Right cardiac atrium (tissue), 5 donors: ENCODE results near the gene PHRF1. TPM values are rescaled to one million over a fixed set of nuclear protein-coding genes. Genes with fewer than 3 reads are reported as not detected.
A peak's percentile ranks its signal among the peaks of the same experiment; 100 is the strongest.

Experiments
- ATAC-seq, 2 donors: fragments of 200-7000 bp; cut with Tn5 transposase; one replicate each; pipeline versions ENCODE4 v1.8.0 to v1.9.1; 2020; ENCODE audit warnings: moderate library complexity in 2 of 2, mild to moderate bottlenecking in 1 of 2
- DNase-seq, 3 donors: peaks; one replicate each; pipeline ENCODE4 v3.0.0-alpha.2; 2020
- H3K27ac ChIP-seq: one replicate; pipeline ENCODE4 v1.5.1; 2013; ENCODE audit warnings: mild to moderate bottlenecking, low read length, control low read depth, moderate library complexity
- H3K27me3 ChIP-seq: one replicate; pipeline ENCODE4 v1.6.1; 2013; ENCODE audit not compliant: control insufficient read depth, insufficient read depth
- H3K4me1 ChIP-seq: one replicate; pipeline ENCODE4 v1.6.1; 2013; ENCODE audit warnings: low read length; ENCODE audit not compliant: control insufficient read depth, insufficient read depth
- H3K4me3 ChIP-seq: one replicate; pipeline ENCODE4 v1.5.1; 2013; ENCODE audit warnings: low read length, control low read depth
- H3K9me3 ChIP-seq: one replicate; pipeline ENCODE4 v1.6.1; 2013; ENCODE audit warnings: low read length; ENCODE audit not compliant: control insufficient read depth
- WGBS: extraction: QIAGEN DNeasy Blood & Tissue Kit; methylation state at CpG from one replicate; pipeline ENCODE4 v1.1.7; 2013; 5-methylcytosine and 5-hydroxymethylcytosine counted together
- intact Hi-C, 4 donors: fragments of 100-400 bp; cut with DNase I; formaldehyde crosslinking; loops; one replicate each; pipeline versions ENCODE4 v1.11.0 to v1.14.0; 2022 to 2023
- polyA plus RNA-seq: library from polyadenylated mRNA; stranded (reverse); fragments of 200-250 nt; gene quantifications from one replicate; pipeline ENCODE4 v1.2.3, GENCODE V29; 2013
- total RNA-seq, 4 donors: library from RNA; stranded (reverse); fragmentation: NEBNext Ultra II Directional; extraction: Animal tissue kit (Norgen Biotek cat#: 25700); gene quantifications; one replicate each; pipeline ENCODE4 v1.2.1, GENCODE V29; 2021
- donor health status: healthy with polysubstance abuse.
- donor health status: DM: no; HTN: yes; CAD: no.
- donor health status: DM: no; HTN: no; CAD: no.
- donor health status: DM: no; HTN: yes; CAD: no; lungs with severe emphysema.
- donor health status: DM: yes; HTN: yes; CAD: no.

Gene PHRF1
- total and polyA plus RNA-seq, 5 donors, result 17.0 to 20.8 (median 19.9) TPM

- Histone ChIP-seq H3K27me3 (no peaks in the 10 kb centered on the region), H3K9me3 (no peaks in the 10 kb centered on the region), H3K4me3 (no peak overlapping the region), H3K27ac (no peak overlapping the region), H3K4me1 (no peaks in the 10 kb centered on the region)
- whole genome bisulfite sequencing, result 73% methylated on average over 18 of the region's 18 CpGs
- ATAC-seq, result no peak
- peak in 1 of 3 donors; percentile 16 for DNase-seq
- intact Hi-C loops, result loop anchor here in 2 of 4 donors (10.0 kb wide), 1 partner anchor 165 kb away; no protein-coding TSS in a partner anchor
Measured at GRCh38 chr11:559712-560304, 16.5 kb upstream of the PHRF1 start.

- 2% methylated on average over 95 of the region's 95 CpGs for WGBS
- H3K27me3 ChIP-seq, result no peaks in the 10 kb centered on the region
- H3K27ac ChIP-seq, result no peak within 1 kb of the TSS
- intact Hi-C loops, result no loop called here
- H3K9me3 ChIP-seq, result no peaks in the 10 kb centered on the region
- peak; percentile 92 for ATAC-seq
- H3K4me3 ChIP-seq, result peak within 1 kb of the TSS; percentile 87
- no peaks in the 10 kb centered on the region for H3K4me1 ChIP-seq
- peak; percentile 90 to 97 (median 96) for DNase-seq
Measured at GRCh38 chr11:560305-561147, 15.7 kb upstream of the PHRF1 start, which contains the start of the genes LMNTD2 and RASSF7. LMNTD2 (minus strand) TSS chr11:560738; CDS start chr11:560716, 22 bp downstream. RASSF7 (plus strand) TSS chr11:560970; CDS start chr11:561769, 799 bp downstream.

- no peaks in the 10 kb centered on the region for H3K27me3 ChIP-seq
- ATAC-seq, result peak in 1 of 2 donors; percentile 0
- WGBS, result 9% methylated on average over 67 of the region's 67 CpGs
- H3K9me3 ChIP-seq, result no peaks in the 10 kb centered on the region
- no peak overlapping the region for H3K27ac ChIP-seq
- peak in 2 of 3 donors; percentile 22 to 58 for DNase-seq
- H3K4me3 ChIP-seq, result peak overlapping the region; percentile 87
- intact Hi-C loops, result no loop called here
- no peaks in the 10 kb centered on the region for H3K4me1 ChIP-seq
Measured at GRCh38 chr11:561148-562003, 14.9 kb upstream of the PHRF1 start.

GRCh38 chr11:562046-562645, 14.1 kb upstream of the PHRF1 start:
- H3K27ac ChIP-seq, result no peak overlapping the region
- H3K4me3 ChIP-seq, result no peak overlapping the region
- H3K9me3 ChIP-seq, result no peaks in the 10 kb centered on the region
- intact Hi-C loops, result no loop called here
- H3K27me3 ChIP-seq, result no peaks in the 10 kb centered on the region
- WGBS, result 95% methylated on average over 29 of the region's 29 CpGs
- H3K4me1 ChIP-seq, result no peaks in the 10 kb centered on the region
- ATAC-seq (no peak), DNase-seq (peak in 1 of 3 donors; percentile 14)

GRCh38 chr11:563066-563811, 13.0 kb upstream of the PHRF1 start:
- intact Hi-C loops, result no loop called here
- DNase-seq (peak in 1 of 3 donors; percentile 35), ATAC-seq (no peak)
- Histone ChIP-seq H3K4me3 (no peak overlapping the region), H3K9me3 (no peaks in the 10 kb centered on the region), H3K27ac (no peak overlapping the region), H3K27me3 (no peaks in the 10 kb centered on the region), H3K4me1 (no peaks in the 10 kb centered on the region)
- 90% methylated on average over 18 of the region's 18 CpGs for WGBS

GRCh38 chr11:563812-564578, 12.3 kb upstream of the PHRF1 start:
- ATAC-seq (no peak), DNase-seq (peak in 1 of 3 donors; percentile 43)
- Histone ChIP-seq H3K9me3 (no peaks in the 10 kb centered on the region), H3K4me3 (no peak overlapping the region), H3K27ac (no peak overlapping the region), H3K4me1 (no peaks in the 10 kb centered on the region), H3K27me3 (no peaks in the 10 kb centered on the region)
- WGBS, result 88% methylated on average over 12 of the region's 12 CpGs
- intact Hi-C loops, result no loop called here

- no peak for ATAC-seq
- Histone ChIP-seq H3K27me3 (no peaks in the 10 kb centered on the region), H3K4me1 (peaks cover 3% of the 10 kb centered on the region), H3K4me3 (no peak overlapping the region), H3K9me3 (no peaks in the 10 kb centered on the region), H3K27ac (no peak overlapping the region)
- 83% methylated on average over 12 of the region's 12 CpGs for WGBS
- peak in 1 of 3 donors; percentile 54 for DNase-seq
- intact Hi-C loops, result no loop called here
Measured at GRCh38 chr11:565921-566509, 10.3 kb upstream of the PHRF1 start.

GRCh38 chr11:567011-567628, 9.2 kb upstream of the PHRF1 start:
- peak overlapping the region; percentile 69 for H3K4me3 ChIP-seq
- no peaks in the 10 kb centered on the region for H3K9me3 ChIP-seq
- no peak overlapping the region for H3K27ac ChIP-seq
- peaks cover 3% of the 10 kb centered on the region for H3K4me1 ChIP-seq
- 85% methylated on average over 18 of the region's 18 CpGs for WGBS
- no peaks in the 10 kb centered on the region for H3K27me3 ChIP-seq
- peak in 1 of 3 donors; percentile 55 for DNase-seq
- ATAC-seq, result no peak
- intact Hi-C loops, result no loop called here
